HepG2 (cell line): ENCODE measurements around the gene DDX19B. TPM values are rescaled to one million over a fixed set of nuclear protein-coding genes. Genes with fewer than 3 reads are reported as not detected.

Experiments used
- AFF4 ChIP-seq: sonication (generic); formaldehyde crosslinking; IDR thresholded peaks from 2 replicates; pipeline ENCODE4 v1.4.0; 2020; ENCODE audit warnings: missing genetic modification reagents
- ARID5B ChIP-seq: IDR thresholded peaks from 2 replicates; pipeline ENCODE4 v1.4.0; 2020; ENCODE audit warnings: mild to moderate bottlenecking, missing genetic modification reagents
- ATF5 ChIP-seq: sonication (generic); formaldehyde crosslinking; IDR thresholded peaks from 2 replicates; pipeline ENCODE4 v1.4.0; 2020; ENCODE audit warnings: mild to moderate bottlenecking, low read depth, missing genetic modification reagents
- DR1 ChIP-seq: sonication (generic); formaldehyde crosslinking; IDR thresholded peaks from 2 replicates; pipeline ENCODE4 v1.8.0; 2021; ENCODE audit warnings: mild to moderate bottlenecking, missing genetic modification reagents, inconsistent platforms
- FOXK1 ChIP-seq: sonication (generic); formaldehyde crosslinking; IDR thresholded peaks from 2 replicates; pipeline ENCODE4 v1.4.0; 2020; ENCODE audit warnings: low read depth, missing genetic modification reagents, borderline replicate concordance
- HMGXB4 ChIP-seq, 2 experiments: sonication (generic) in 1 of 2; formaldehyde crosslinking in 1 of 2; IDR thresholded peaks; 2 replicates each; pipeline versions ENCODE4 v1.4.0 to v1.6.1; 2018 to 2020; ENCODE audit warnings: missing genetic modification reagents in 2 of 2, borderline replicate concordance in 1 of 2, low read depth in 1 of 2, mild to moderate bottlenecking in 1 of 2, missing biosample characterization in 1 of 2
- JUND ChIP-seq: sonication (generic); formaldehyde crosslinking; IDR thresholded peaks from 2 replicates; pipeline ENCODE4 v1.8.0; 2022; ENCODE audit warnings: mild to moderate bottlenecking, missing genetic modification reagents
- NR2C2 ChIP-seq: sonication (generic); formaldehyde crosslinking; IDR thresholded peaks from 2 replicates; pipeline ENCODE4 v1.4.0; 2020; ENCODE audit warnings: missing genetic modification reagents, mild to moderate bottlenecking, moderate library complexity, borderline replicate concordance
- RAD51 ChIP-seq: fragments of 450-650 bp; IDR thresholded peaks from 2 replicates; pipeline ENCODE4 v1.6.1; 2016; ENCODE audit warnings: borderline replicate concordance
- ZNF556 ChIP-seq: sonication (generic); formaldehyde crosslinking; IDR thresholded peaks from 2 replicates; pipeline ENCODE4 v1.4.0; 2020; ENCODE audit warnings: mild to moderate bottlenecking, missing genetic modification reagents, borderline replicate concordance
- polyA plus RNA-seq, 8 experiments: library from polyadenylated mRNA; depleted of rRNA in 3 of 8; stranded (reverse) in 7 of 8; unstranded in 1 of 8; fragments of >200 nt; fragmentation: Illumina TruSeq in 4 of 8; extraction: Trizol in 4 of 8; gene quantifications; 2 replicates each; pipeline versions ENCODE4 v1.2.1 to v1.2.3, GENCODE V29; 2011 to 2016; ENCODE audit warnings: low read depth in 4 of 8, missing spikeins in 1 of 8, mixed read lengths in 1 of 8; ENCODE audit not compliant: insufficient read depth in 1 of 8
- total RNA-seq, 5 experiments: library from RNA; depleted of rRNA; stranded (reverse); fragments of >200 nt; fragmentation: Illumina TruSeq; extraction: Trizol; gene quantifications; 2 replicates each; pipeline ENCODE4 v1.2.3, GENCODE V29; 2016; ENCODE audit warnings: low read depth in 1 of 5
- TF ChIP-seq, protein P1 (sequence below): sonication (generic); formaldehyde crosslinking; IDR thresholded peaks from 2 replicates; pipeline ENCODE4 v1.5.1; 2020; ENCODE audit warnings: mild to moderate bottlenecking, missing genetic modification reagents, moderate library complexity

Gene DDX19B
- total and polyA plus RNA-seq, 2 of the 13 experiments (the other 11 are each of a cell fraction or from before 2014, with no cell fraction given), result 36.2 to 40.0 TPM

DNA sequence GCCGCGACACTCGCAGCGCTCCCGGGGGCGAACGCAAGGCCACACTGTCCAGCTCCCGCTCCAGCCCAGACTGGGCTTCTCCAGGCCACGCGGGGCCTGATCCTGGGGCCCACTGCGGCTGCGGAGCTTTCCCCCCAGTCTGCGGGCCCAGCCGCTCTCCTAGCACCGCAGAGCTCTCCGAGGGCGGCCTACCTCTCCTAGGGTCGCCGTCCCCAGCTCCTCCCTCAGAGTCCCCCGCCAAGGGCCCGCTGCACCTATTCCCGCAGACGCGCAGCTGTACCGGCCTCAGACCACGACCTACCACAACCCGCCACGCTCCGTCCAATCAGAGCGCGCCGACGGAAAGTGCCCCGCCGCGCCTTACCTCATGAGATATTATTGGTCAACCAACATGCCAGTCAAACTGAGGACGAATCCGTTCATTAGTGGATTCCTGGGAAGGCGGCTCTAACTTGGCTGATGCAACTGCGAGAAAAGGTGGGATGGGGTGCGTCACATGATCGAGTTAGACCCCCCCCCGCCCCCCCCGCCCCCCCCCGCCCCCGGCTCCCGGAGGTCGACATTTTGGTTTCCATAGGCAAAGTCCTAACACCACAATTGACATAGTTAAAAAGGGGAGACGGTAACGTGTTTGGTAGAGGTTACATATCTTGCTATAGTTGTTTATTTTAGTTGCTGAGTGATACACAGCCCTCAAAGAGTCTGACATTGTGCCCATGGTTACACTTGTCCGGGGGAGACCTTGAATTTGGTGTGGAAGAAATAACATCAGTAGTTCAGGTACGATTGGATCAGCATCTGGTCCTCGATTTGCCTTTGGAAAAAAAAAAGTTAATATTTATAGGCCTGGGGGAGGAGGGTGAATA lies 9.5 kb upstream of the DDX19B start, which contains the start of gene AARS1 (continued):
- TF ChIP-seq RAD51 (no peak), ARID5B (peak; percentile 60), NR2C2 (peak; percentile 58), FOXK1 (CRISPR knock-in tag) (peak; percentile 81; the same call in 1 of the 2 replicates), ZNF556 (CRISPR knock-in tag) (peak; percentile 63; the same call in 1 of the 2 replicates), AFF4 (peak; percentile 85), ATF5 (peak; percentile 95), DR1 (CRISPR knock-in tag) (peak; percentile 89), JUND (CRISPR knock-in tag) (no peak), HMGXB4 (CRISPR knock-in tag; IDR thresholded peaks at IDR 0.05; ENCODE audit: borderline replicate concordance in 1 of 2, low read depth in 1 of 2) (peak; percentile 88 to 90)
- TF ChIP-seq, protein P1, sequence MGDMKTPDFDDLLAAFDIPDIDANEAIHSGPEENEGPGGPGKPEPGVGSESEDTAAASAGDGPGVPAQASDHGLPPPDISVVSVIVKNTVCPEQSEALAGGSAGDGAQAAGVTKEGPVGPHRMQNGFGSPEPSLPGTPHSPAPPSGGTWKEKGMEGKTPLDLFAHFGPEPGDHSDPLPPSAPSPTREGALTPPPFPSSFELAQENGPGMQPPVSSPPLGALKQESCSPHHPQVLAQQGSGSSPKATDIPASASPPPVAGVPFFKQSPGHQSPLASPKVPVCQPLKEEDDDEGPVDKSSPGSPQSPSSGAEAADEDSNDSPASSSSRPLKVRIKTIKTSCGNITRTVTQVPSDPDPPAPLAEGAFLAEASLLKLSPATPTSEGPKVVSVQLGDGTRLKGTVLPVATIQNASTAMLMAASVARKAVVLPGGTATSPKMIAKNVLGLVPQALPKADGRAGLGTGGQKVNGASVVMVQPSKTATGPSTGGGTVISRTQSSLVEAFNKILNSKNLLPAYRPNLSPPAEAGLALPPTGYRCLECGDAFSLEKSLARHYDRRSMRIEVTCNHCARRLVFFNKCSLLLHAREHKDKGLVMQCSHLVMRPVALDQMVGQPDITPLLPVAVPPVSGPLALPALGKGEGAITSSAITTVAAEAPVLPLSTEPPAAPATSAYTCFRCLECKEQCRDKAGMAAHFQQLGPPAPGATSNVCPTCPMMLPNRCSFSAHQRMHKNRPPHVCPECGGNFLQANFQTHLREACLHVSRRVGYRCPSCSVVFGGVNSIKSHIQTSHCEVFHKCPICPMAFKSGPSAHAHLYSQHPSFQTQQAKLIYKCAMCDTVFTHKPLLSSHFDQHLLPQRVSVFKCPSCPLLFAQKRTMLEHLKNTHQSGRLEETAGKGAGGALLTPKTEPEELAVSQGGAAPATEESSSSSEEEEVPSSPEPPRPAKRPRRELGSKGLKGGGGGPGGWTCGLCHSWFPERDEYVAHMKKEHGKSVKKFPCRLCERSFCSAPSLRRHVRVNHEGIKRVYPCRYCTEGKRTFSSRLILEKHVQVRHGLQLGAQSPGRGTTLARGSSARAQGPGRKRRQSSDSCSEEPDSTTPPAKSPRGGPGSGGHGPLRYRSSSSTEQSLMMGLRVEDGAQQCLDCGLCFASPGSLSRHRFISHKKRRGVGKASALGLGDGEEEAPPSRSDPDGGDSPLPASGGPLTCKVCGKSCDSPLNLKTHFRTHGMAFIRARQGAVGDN (CRISPR knock-in tag), result peak; percentile 89
